NK-92 (cell line): ENCODE measurements around the gene ASXL3.

Source experiments
- DNase-seq: peaks from one replicate; lab custom pipeline; 2025; ENCODE audit not compliant: unreplicated experiment; lab: John Stamatoyannopoulos, UW

Gene ASXL3

DNA sequence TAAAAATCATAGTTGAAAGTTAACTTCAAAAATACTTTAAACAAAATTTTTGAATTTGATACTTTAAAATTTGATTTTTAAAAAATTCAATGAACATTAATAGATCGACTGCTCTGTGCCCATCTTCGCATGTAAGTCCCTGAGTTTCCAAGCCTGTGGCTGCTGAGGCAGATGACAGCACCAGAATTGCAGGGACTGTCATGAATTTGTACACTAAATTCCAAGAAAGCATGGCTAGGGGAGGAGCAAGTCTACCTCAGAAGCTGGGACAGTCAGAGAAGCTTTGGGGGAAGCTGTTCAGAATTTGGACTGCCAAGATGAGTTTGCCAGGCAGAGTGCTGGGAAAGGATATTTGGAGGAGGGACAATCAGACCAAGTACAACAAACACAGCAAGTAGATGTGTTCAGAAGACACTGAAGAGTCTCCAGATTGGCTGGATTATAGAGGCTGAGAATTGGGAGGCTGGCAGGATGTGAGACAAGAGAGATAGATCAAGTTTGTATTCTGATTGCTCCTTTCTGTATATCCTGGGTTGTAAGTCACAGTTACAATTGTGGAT lies 79.0 kb downstream of the ASXL3 start:
- DNase-seq, result no peak

GRCh38 chr18:33660696-33661310 lies 82.8 kb downstream of the ASXL3 start:
- DNase-seq, result no peak

GRCh38 chr18:33664241-33664874 lies 86.3 kb downstream of the ASXL3 start:
- DNase-seq, result no peak

DNA sequence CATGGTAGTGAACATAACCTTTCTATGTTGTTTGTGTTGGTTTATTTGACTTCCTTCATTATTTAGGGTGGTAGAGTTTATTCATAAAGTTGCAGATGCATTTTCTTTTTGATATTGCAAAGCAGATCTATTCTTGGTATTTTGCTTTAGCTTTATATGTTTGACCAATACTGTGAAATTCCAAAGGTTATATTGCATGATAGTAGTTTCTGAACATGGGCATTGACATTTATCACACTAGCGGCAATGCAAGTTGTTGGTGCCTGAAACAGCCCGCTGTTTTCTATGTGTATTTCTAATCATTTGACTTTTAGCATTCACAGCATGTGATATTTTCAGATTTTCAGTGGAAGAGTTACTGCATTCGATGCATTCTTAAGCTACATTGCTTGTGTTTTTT lies 87.2 kb downstream of the ASXL3 start:
- no peak for DNase-seq

GRCh38 chr18:33665641-33666040 lies 87.6 kb downstream of the ASXL3 start:
- DNase-seq, result no peak

GRCh38 chr18:33666915-33667314 lies 88.9 kb downstream of the ASXL3 start:
- DNase-seq, result no peak

DNA sequence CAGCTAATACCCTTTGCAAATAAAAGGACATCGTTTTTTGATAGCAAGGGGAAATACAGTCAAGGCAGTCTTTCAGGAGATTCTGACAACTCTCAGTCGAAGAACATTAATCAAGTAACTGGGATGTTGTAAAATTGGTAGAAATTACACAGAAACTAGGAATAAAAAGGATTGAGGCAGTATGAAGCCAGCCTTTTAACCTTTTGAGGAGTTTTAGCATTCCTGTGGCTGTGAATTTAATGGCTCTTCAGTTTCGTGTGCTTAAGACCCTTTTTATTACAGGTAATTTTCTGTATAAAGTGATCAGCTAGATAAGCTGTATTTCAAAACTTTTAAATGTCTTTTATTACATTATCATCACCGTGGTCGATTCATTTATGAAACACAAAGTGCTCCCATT lies 91.6 kb downstream of the ASXL3 start:
- no peak for DNase-seq

- DNase-seq, result no peak
Measured at GRCh38 chr18:33670029-33670428, 92.0 kb downstream of the ASXL3 start.

- no peak for DNase-seq
Measured at GRCh38 chr18:33673689-33674088, 95.7 kb downstream of the ASXL3 start.

DNA sequence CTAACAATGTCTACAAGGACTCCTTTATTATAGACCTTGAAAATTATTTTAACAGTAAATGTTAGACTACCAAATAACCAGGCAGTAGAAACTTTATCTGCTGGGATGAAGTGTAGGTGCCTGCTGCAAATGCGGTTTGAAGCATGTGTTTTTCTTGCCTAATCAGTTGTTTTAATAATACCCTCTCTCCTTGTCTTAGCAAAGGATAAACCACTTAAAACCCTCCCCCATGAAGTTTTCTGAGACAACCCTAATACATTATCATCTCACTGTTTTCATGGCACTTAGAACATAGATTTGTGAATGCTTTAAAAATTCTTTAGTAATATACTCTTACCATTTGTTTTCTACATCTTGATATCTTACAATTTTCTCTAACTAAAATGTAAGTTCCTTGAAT lies 98.6 kb downstream of the ASXL3 start:
- no peak for DNase-seq

DNA sequence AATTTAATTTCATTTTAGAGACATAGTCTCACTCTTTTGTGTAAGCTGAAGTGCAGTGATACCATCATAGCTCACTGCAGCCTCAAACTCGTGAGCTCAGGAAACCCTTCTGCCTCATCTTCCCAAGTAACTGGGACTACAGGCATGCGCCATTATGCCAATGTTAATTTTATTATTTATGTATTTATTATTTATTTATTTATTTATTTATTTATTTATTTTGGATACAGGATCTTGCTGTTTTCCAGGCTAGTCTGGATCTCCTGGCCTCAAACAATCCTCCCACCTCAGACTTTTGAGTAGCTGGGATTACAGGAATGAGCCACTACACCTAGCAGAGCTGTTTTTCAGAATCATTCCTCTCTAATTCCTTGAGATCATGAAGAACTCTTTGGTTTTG lies 99.9 kb downstream of the ASXL3 start:
- no peak for DNase-seq

GRCh38 chr18:33682436-33682835 lies 104.4 kb downstream of the ASXL3 start:
- no peak for DNase-seq

- DNase-seq, result no peak
Measured at GRCh38 chr18:33694593-33694992, 116.6 kb downstream of the ASXL3 start.

DNA sequence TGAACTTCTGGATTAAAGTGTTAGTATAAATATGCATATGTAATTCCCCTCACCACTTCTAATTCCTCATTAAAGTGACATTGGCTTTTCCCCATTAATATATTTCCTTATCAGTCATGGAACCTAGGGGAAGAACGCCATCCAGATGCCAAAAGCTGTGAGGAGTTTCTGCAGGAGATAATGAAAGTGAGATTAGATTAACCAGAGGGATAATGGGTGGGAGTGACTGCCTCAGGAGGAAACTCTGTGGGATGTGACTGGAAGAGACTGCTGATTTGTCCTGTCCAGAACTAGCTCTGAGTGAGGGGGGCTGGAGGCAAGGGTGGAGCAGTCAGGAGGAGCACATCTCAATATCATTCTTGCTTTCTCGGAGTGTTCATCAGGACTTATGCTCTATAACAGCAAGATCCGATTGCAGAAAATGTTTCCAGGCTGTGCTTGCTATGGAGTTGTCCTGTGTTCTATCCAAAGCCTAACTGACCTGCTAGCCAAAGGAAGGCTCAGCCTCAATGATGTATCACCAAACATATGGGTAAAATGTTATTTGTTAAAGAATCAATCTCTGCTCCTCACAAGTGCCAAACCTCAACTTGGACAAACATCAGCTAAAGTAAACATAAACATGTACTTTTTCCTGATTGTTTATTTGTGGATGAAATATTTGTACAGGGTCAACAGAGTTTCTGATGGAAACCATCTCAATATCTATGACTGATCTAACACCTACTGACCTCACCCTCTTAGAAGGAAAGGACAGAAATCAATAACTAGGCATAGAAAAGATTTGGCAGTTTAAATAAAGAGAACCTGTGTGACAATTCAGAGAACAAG lies 118.5 kb downstream of the ASXL3 start:
- no peak for DNase-seq

- DNase-seq, result no peak
Measured at GRCh38 chr18:33697498-33697897, 119.5 kb downstream of the ASXL3 start.

DNA sequence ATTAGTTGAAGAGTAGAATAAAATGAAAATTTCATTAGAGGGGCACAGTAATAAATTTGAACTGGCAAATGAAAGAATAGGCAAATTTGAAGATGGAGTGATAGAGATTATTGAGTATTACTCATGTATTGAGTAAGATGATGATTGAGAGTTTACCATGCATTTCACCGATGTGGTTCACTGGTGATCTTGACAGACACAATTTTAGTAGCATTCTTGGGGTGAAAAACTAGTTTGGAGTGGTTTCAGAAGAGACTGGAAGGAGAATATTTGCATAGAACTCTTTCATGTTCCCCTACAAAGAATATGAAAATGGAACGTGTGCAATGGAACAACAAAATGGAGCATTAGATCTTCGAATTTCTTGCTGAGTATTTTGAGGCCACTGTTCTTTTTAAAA lies 121.4 kb downstream of the ASXL3 start:
- no peak for DNase-seq

GRCh38 chr18:33700513-33700976 lies 122.5 kb downstream of the ASXL3 start:
- DNase-seq, result no peak

- no peak for DNase-seq
Measured at GRCh38 chr18:33702625-33703024, 124.6 kb downstream of the ASXL3 start.

DNA sequence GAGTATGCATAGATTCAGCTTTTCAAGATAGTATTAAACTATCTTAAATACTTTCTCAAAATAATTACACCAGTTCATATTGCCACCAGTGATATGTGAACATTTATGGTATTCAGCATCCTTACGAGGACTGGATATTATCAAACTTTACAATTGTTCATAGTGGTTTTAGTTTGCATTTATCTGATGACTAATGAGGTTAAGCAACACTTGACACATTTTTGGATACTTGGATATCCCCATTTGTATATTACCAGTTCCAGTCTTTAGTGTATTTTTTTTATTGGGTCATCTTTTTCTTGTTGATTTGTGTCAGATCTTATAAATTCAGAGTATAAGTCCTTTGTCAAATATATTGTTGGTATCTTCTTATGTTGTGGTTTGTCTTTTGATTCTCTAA lies 128.4 kb downstream of the ASXL3 start:
- no peak for DNase-seq

GRCh38 chr18:33708876-33709275 lies 130.9 kb downstream of the ASXL3 start:
- no peak for DNase-seq

- DNase-seq, result no peak
Measured at GRCh38 chr18:33710269-33710668, 132.2 kb downstream of the ASXL3 start.

GRCh38 chr18:33711514-33711913 lies 133.5 kb downstream of the ASXL3 start:
- no peak for DNase-seq
